NCI-H748 (cell line): ENCODE measurements around the gene ATRNL1.

Experiments
- DNase-seq: peaks from one replicate; lab custom pipeline; 2025; ENCODE audit not compliant: unreplicated experiment; lab: John Stamatoyannopoulos, UW

Gene ATRNL1

DNA sequence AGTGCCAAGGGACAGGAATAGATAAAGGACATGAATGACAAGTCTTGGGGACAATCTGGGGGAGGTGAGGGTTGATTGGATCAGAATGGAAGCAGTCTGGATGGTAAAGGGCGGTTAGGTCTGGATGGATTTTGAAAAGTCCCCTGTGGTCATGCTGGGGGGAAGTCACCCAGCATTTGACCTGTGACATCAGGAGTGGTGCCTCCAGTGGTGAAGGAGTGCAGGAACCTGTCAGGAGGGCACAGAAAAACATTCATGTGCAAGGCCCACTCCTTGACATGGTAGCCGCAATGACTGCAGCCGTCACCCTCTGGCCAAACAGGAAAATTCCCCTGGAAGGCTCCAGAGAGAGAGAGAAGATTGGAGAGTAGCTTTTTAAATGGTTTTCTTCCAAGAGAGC is 875.1 kb downstream of the ATRNL1 start:
- no peak for DNase-seq

DNA sequence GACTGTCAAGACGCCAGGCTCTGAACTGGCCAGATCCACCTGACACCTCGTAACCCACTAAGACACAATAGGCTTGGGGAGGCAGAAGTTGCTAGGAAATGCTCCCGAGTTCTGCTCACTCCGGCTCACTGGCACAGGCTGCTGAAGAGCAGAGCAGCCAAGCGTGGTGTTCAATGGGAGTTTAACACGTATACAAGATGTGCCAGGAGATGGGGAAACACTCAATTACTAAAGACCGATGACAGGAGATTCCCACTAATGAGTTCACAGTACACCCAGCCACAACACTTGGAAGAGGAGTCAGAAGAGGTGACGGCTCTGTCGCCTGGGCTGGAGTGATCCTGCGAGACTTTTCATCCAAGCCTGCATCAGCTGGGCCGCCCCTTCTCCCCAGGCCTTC is 876.4 kb downstream of the ATRNL1 start:
- DNase-seq: no peak

DNA sequence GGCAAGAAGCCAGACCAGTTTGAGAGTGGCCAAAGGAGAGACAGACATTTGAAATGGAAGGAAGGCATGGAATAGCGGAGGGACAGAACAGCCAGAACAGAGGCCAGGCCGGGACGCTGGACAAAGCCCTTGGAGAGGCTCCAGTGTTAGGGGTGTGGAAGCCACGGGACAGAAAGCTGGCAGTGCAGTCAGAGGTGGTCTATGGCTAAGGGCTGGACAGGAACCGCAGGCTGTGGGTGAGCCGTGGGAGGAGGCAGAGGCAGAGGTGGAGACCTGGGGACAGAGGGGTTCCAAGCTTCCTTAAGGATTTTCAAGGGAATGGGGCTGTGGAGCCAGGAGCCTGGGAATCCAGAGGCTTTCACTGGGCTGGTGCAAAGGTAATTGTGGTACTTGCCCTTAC is 878.8 kb downstream of the ATRNL1 start:
- no peak for DNase-seq

DNA sequence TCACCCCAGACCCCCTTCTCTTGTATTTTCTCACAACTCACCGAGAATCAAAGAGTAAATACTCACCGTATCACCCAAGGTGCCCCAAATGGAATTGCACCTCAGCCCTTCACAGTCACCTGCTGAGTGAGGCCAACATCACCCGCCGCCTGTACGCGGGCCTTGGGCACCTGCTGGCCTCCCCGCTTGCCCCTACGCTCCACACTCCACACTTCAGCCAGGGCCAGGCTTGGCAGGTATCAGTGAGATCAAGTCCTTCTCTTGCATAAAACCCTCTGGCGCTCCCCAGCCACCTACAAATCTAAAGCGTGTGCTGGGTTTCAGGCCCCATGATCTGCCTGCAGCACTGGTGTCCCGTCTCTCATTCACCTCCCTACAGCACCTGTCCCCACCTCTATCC is 879.3 kb downstream of the ATRNL1 start:
- no peak for DNase-seq

DNA sequence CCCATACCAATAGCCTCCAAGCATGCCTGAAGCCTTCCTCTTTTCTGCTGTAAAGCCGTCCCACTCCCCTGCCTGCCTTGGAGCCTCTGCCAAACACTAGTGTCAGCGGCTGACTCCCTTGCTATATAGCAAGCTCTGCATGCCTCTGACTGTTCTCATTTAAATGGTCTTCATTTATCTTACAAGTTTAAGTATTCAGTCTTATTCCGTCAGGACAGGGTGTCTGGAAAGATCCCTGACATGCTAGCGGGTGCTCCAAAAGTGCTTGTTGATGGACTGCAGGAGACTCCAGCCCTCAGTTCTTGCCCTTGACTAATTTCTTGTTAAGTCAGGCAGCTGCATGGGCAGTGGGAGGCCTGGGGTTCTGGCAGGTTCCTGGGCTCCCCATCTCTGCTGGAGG is 881.2 kb downstream of the ATRNL1 start:
- DNase-seq: no peak

DNA sequence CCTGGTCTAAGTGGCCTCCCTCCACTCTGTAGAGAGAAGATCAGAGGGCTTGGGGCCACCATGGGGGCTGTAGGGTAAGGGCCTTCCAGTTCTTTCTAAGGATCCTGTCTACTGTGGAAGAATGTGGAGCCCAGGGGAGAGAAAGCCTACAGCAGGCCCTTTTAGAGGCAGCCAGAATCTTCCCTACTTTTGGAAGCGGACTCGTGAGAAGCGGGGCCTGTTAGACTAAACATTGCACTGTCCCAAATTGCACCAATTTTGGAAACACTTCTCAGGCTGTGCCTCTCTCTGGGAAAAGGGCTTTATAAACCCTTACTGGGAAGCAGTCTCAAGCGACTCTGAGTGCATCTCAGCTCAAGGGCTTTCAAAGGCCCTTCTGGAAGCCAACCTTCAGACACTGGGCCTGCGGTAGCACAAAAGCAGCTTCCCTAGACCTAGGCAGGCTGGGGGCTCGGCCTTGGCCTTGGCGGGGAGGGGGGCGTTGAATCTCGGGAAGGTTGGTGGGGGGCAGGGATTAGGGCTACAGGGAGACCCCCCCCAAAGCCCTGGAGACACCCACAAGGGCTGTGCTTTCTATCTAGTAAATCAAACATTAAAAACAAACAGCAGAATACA is 881.8 kb downstream of the ATRNL1 start:
- DNase-seq: no peak

DNA sequence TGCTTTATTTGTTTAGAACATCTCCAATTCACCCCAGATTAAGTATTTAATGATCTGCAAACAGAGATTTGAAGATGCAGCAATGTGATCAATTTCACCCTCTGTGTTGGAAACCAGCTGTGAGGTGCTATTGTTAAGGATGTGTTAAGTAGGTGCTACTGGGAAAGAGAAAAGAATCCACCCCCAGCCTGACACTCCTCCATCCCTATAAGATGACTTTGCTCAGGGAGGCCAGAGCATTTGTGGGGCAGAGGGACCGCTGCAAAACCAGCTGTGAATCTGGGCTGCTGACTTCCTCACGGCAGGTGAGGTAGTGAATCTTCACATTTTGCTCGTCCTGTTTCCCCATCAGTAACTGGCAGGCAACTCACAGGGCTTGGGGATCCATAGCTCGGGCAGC is 882.3 kb downstream of the ATRNL1 start:
- DNase-seq: peak; percentile 1

DNA sequence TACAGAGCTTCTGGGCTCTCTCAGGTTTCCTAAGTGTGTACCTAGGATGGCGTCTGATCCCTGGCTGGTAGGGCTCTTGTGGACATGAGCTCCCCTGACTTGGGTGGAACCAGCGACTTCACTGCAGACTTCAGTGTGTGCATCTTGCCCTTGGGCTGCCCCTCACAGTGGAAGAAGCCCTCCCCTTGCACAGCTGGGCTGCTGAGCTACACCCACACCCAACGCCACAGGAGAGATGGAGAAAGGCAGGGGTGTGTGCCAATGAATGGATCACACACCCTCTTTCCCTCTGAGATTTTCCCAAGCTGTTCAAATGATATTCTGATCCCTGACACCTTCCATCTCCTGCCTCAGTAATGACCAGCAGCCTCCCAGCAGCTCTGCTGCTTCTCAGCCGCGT is 883.2 kb downstream of the ATRNL1 start:
- no peak for DNase-seq

DNA sequence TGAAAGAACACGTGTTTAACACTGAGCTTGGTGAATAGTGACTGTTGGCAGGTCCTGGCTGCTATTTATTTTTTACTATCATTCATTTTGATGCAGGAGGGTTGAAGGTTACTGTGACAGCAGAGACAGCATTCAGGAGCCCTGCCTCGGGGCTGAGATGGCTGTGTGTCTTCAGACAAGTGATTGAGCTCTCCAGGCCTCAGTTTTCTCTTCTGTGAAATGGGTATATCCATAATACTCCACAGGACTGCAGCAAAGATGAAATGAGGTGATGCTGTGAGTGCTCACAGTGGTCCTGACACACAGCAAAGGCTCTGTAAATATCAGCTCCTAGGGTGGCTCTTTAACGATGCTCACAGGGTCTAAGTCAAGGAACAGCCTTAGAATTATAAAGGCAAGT is 884.7 kb downstream of the ATRNL1 start:
- DNase-seq: no peak

DNA sequence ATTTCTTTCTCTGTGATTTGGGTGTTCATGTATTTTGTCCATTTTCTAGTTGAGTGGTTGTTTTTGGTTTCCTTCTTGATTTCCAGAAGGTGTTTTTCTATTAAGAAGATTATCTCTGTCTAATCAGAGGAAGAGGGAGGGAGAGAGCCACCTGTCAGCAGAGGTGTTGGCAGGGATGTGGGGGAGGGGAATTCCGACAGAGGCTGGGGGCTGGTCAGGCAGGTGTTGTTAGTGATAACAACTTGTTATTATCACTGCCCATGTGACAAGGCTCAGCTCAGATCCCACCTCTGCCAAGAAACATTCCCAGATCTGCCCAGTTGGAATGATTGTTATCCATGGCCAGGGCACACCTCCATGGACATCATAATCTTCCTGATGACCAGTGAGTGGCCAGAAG is 886.4 kb downstream of the ATRNL1 start:
- no peak for DNase-seq

DNA sequence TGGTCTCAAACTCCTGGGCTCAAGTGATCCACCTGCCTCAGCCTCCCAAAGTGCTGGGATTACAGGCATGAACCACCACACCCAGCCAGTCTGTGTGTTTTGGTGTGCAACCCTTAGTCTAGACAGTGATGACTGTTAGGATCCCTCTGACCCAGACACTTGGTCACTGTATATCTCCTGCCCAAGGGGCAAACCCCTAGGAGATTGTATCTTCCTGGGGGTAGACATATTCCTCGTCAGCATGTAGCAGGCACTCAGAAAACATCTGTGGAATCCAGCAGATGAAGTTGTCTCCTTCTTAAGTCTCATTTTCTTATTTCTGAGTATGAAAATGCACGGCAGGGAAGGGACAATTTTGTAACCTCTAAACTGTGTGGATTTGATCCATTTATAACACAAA is 887.3 kb downstream of the ATRNL1 start:
- no peak for DNase-seq

DNA sequence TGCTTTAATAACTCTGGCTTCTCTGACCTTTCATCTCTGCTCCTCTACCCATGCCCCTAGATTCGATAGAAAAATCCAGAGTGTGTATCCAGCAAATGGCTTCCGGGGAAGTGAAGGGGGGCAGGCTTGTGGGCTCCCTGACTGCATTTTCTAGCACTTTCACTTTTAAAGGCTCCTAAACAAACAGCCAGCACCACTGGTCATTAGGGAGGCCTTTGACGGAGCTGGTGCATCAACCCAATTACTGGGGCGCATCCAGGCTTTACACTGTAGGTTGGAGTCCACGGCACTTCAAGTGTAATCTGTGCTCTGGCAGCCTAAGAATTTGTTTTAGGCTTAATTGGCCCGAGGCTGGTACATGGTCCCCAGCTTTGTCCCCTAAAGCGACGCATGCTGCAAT is 887.9 kb downstream of the ATRNL1 start:
- DNase-seq: no peak

DNA sequence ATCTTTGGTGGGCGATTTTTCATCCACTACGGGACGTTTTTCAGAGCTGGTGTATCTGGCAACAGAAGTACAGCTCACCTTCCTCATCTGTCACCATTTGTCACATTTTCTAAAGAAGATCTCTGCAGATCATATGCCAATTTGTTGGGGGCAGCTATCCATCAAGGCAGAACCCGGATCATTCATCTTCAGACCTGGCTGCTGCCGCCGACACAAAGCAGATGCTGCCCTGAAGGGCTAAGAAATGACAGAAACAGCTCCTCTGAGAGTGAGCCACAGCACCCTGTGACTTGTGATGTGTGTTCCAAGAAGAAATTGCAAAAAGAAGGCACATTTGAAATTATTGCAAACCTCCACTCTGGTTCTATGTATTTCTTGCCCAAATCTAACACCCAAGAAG is 888.9 kb downstream of the ATRNL1 start:
- no peak for DNase-seq

DNA sequence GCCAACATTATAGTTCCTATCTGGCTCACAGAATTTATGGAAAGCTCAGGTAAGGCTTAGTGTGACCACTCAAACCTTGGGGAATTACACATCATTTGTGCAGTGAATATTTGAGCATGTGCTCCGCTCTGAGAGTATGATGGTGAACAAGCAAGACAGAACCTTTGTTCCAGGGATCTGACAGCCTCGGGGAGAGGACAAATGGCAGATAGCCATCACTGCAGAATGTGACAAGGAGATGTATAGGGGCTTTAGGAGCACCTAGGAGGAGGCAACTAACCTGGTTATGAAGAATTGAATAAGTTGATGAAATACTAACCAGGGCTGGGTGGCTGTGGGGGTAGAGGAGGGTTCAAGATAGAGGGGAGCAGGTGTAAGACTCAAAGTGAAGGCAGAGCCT is 889.4 kb downstream of the ATRNL1 start:
- no peak for DNase-seq

DNA sequence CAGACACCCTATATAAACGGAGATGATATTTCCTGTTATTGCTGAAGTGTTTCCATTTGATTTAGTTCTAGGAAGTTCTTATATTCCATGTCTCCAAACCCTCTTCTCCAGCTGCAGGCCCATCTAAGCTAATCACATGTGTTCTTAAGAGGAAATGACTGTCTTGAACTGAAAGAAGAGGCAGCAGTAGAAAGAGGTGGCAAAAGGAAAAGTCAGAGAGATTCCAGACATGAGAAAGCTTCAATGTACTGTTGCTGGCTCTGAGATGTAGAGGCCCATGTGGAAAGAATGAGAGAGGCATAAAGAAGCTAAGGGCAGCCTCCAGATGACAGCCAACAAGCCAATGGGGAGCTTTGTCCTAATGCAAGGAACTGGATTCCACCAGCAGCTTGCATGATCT is 892.6 kb downstream of the ATRNL1 start:
- no peak for DNase-seq

DNA sequence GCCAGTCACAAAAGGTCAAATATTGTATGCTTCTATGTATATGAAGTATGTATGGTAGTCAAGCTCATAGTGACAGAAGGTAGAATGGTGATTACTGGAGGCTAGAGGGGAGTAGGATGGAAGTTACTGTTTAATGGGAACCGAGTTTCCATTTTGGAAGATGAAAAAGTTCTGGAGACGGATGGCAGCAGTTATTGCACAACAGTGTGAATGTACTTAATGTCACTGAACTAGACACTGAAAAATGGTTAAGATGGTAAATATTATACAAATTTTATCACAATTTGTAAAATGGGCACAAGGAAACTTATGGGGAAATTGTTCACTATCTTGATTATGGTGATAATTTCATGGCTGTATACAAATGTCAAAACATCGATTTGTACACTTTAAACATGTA is 895.2 kb downstream of the ATRNL1 start:
- no peak for DNase-seq

DNA sequence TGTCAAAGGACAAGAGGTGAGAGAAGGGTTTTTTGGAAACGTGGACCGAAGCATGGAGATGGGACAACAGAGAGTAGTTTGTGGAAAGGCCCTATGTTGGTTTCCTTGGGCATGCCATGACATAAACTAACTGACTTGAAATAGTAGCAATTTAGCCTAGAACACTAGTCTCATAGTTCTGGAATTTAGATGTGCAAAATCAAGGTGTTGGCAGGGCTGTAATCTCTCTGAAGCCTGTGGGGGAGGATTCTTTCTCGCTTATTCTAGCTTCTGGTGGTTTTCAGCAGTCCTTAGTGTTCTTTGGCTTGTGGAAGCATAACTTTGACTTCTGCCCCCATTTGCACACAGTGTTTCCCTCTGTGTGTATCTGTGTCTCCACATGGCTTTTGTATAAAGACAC is 896.5 kb downstream of the ATRNL1 start:
- no peak for DNase-seq

DNA sequence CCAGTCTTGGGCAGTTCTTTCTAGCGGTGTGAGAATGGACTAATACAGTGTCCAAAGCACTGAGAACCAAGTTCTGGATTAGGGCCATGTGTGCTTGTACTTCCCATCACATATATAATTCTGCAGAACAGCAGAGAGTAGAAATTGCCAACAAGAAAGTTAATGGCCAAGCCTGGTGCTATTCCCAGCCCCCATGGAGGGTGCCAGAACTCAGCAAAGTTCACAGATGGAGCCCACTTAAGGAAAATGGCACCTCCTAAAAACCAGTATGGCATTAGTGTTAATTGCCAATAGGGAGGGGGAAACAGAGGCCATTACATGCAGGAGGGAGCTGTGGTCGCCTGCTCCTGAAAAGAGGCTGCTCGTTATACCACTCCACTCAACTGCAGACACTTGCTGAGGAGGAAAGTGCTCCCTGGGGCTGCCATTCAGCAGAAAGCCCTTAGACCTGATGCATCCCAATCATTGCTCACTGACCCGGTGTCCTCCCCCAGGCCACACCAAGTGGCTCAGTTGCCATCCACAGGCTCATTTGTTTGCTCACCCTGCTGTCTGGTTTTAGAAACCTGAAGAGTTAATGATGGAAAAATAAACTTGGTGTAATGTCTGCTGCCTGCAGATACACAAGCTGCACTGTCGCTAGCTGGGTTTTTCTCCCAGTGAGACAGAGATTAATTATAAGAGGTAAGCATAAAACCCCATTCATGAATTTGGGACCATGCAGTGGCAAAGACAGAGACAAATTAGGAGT is 899.2 kb downstream of the ATRNL1 start:
- no peak for DNase-seq

DNA sequence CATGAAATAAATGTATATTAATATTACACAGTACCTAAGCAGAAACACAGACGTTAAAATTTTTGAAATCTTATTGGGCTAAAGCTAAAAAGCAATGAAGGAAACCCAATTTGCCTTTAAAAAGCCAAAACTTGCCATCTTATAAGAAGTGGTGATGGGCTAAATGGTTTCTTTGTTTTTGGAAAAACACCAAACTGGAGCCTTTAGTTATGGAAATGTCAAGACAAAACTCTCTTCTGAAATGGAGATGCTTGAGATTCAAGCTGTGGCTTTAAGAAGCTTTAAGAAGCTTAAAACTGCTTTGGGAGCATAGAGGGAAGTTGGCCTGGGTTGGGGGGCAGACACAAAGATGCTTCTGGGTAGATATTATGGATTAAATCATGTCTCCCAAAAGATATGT is 902.9 kb downstream of the ATRNL1 start:
- DNase-seq: no peak

DNA sequence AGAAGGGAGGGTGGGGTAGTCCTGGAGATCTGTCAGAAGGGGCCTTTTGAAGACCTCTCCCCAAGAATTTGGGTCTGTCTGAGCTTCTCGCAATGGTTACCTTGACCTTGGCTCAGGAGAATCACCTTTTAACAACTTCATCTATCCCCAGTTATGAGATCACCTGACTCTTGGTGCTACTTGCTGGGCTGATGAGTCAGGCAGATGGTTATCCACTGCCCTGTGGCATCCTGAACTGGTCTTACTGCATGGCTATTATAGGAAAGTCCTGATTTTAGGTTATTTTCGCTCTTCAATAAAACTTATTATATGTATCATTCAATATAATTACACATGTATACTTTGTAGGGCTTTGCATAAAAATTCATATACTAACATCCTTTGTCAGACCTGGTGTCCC is 905.1 kb downstream of the ATRNL1 start:
- DNase-seq: no peak
